Urothelium cell line (cell line): ENCODE measurements around the gene TOMM70.
"Not testable (repeated sequence)": the region's sequence is repeated elsewhere in the genome, so short reads cannot be mapped to it uniquely, and the experiment has no call there.

ENCODE experiments used
- DNase-seq: peaks from one replicate; pipeline ENCODE4 v3.0.0; 2011; ENCODE audit warnings: low spot score, mixed read lengths
- FAIRE-seq: peaks from 2 replicates; lab custom pipeline; 2011; peaks lifted over from hg19 to GRCh38; lab: Jason Lieb, UNC

The TOMM70 gene

DNA sequence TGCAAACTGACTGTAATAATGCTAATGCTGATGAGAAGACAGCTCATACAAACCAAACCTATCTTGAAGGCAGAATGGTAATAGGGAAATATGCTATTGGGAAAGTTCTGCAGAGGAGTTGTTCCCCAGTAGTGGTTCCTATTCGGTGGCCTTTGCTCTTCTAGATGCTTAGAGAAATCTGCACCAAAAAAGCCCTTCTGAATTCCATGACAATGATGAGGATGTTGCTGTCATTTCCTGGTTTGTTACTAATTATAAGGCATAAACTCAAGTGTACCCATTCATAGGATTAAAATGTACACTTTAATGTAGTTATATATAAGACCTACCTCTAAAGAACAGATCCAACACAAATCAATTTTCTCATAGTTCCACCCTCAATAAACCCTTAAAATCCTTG is 30.1 kb downstream of the TOMM70 start:
- FAIRE-seq (no peak), DNase-seq (no peak)

DNA sequence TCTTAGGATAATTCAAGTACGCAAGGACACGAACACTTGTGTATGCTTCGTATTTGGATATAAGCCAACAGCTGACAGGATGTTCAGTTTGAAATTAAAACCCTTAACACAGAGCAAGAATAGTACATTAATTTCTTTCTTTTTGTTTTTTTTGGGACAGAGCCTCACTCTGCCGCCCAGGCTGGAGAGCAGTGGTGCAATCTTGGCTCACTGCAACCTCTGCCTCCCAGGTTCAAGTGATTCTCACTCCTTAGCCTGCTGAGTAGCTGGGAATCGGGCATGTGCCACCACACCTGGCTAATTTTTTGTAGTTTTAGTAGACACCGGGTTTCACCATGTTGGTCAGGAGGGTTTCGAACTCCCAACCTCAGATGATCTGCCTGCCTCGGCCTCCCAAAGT is 32.4 kb downstream of the TOMM70 start:
- no peak for DNase-seq

DNA sequence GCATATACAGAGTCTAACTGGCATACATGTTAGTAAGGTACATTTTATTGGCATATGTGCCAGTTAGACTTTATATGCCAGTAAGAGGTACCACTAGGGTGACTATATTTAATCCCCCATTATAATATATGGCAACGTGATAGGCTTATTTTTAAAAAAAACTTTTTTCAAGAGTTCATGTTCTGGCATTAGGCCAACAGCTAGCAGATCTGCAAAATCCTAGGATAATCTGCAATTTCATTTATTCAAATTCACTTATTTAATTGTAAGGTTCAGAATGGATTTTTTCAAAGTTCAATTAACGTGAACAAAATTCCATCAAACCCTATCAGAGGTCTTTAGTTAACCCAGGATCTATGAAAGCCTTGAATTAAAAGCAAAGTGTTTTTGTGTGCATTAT is 34.5 kb downstream of the TOMM70 start:
- DNase-seq, result no peak
- FAIRE-seq, result no peak

More for the DNA sequence above, 32.4 kb downstream of the TOMM70 start:
- FAIRE-seq, result peak; percentile 79

DNA sequence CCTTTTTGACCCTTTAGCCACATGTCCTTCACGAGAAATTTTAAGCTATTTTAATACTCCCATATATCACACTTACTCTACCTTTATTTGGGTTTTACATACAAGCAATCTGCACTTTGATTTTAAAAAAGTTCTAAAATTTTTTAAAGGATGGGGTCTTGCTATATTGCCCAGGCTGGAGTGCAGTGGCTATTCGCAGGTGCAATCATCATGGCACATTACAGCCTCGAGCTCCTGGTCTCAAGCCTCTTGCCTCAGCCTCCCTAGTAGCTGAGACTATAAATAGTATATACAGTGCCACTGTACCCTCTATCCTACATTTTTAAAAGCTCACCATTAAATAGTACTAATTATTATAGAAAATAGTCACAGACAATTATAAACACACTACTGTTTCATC is 36.5 kb downstream of the TOMM70 start:
- DNase-seq (no peak), FAIRE-seq (no peak)

DNA sequence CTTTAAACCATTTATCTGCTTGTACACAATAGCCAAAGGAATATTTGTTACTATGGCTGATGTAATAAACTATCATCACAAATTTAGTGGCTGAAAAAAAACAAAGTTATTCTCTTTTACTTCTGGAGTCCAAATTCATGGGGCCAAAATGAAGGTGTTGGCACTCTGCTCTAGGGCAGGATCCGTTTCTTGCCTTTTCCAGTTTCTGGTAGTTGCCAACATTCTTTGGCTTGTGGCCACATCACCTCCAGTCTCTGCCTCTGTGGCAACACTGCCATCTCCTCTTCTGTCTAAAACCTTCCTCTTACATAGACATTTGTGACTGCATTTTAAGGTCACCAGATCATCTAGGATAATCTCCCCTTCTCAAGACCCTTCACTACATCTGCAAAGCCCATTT is 39.0 kb downstream of the TOMM70 start:
- FAIRE-seq (peak; percentile 62), DNase-seq (no peak)

DNA sequence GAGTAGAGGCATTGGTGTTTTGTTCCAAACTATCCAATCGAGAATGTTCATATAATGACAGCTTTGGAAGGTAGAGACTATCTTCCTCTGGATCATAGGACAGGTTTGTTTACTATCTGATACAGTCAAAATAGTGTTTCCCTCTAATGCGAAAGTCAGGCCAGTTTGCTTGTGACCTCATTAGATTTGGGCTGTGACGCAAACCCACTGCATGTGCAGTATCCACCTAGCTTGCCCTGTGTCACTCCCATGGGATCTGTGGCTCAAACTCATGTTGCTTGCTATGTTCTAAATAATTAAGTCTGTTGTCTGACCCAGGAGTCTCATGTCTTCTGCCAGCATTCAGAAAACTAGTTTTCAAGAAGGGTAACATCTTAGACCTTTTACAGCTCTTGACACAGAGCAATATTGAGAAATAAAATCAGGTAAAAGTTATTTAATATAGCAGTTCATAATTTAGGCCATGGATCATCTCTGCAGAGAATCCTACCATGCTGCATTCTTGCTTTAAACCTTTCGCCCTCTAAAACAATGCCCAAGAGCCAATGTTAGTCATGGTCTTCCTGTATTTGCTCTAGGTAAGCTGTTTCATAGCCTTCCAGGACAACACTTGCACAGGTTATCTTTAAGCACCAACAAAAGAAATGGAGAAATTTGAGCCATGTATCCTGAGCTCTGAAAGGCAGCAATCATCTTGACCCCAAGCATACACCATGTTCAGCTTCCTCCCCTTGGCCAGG is 40.0 kb downstream of the TOMM70 start:
- no peak for FAIRE-seq
- DNase-seq, result no peak

DNA sequence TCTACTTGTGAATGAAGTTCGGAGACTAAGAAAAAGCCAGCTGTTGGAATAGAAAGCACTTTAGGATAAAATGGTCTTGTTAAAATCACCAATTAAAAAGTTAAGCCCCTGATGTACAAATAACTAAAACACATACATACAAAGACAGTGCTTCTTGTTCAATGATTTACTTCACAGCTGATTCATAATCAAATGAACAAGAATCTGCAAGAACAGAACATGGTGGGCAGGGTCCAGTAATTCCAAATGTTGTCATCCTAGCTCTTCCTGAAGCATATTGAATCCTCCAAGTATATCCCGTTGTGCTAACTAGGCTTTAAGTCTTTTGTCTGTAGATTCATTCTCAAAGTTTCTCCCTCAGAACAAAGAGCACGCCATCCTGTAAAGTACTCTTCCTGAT is 41.9 kb downstream of the TOMM70 start:
- DNase-seq (no peak), FAIRE-seq (no peak)

DNA sequence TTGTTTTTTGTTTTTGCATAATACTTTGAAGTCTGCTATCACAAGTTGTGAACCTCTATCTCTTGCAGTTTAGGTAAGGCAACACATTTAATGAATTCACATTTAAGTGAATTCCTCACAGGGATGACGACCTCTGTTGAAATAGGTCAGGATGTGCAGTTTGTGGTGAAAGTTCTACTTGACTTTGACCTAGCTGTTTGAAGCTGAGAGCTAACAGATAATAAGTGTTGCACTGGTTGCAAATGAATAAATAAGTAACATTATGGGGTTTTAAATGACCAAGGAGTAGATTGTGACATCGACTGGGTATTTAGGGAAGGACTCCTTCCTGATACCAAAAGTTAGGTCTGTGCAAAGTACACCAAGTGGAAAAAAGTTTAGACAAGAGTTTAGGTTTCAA is 42.5 kb downstream of the TOMM70 start:
- no peak for DNase-seq
- FAIRE-seq, result no peak

DNA sequence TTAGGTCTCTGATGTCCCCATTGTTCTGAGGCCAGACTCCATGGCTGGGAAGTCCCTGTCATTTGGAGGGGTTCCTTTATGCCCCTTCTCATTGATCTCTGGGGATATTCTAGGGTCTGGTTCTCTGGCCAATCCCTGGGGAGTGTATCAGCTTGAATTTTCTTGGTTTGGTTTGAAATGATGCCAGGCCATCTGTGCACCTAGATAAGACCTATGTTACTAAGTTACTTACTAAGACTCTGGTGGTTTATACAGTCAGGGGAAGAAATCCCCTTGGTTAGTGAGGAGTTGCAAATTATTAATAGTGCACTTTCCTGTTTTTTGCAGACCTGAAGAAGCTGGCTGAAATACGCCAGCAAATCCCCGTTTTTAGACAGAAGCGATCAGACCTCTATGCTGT is 46.0 kb downstream of the TOMM70 start:
- no peak for FAIRE-seq
- DNase-seq, result no peak

DNA sequence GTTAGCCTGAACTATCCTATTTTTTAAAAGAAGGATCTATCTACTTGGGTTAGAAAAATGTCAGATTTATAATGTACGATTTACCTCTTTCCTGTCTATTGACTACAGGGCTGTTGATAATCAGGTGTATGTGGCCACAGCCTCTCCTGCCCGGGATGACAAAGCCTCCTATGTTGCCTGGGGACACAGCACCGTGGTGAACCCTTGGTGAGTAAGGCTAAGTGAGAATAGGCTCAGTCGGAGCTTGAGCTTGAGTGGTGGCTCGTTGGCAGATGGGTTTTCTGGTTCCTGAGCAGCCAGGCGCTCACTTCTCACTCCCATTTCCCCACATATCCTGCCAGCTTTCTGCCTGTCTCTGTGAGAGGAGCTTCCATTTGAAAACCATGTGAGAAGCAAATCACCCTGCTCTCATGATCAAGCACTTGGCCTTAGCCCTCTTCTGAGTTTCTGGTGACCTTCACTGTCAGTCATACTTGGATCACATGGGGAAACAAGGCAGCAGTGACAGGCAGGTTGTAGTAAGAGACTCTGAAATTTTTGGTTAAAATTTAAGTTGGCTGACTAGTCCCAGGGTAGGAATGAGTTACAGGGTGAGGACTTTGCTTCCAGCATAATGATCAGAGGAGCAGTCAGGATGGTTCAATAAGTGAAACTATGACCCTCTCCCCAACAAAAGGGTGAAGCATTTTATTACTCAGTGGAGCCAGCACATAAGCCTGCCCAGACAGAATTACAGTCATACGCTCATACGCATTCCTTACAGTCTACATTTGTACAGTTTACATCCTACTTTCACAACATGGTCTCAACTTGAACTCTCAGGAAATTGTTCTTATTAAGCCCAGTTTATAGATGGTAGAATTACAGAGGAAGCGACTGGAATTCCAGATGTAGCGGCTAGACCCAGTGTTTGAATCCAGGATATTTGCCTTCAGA is 48.3 kb downstream of the TOMM70 start:
- FAIRE-seq (no peak), DNase-seq (no peak)

DNA sequence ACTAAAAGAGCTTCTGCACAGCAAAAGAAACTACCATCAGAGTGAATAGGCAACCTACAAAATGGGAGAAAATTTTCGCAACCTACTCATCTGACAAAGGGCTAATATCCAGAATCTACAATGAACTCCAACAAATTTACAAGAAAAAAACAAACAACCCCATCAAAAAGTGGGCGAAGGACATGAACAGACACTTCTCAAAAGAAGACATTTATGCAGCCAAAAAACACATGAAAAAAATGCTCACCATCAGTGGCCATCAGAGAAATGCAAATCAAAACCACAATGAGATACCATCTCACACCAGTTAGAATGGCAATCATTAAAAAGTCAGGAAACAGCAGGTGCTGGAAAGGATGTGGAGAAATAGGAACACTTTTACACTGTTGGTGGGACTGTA is 49.1 kb downstream of the TOMM70 start:
- DNase-seq, FAIRE-seq: not testable (repeated sequence)

DNA sequence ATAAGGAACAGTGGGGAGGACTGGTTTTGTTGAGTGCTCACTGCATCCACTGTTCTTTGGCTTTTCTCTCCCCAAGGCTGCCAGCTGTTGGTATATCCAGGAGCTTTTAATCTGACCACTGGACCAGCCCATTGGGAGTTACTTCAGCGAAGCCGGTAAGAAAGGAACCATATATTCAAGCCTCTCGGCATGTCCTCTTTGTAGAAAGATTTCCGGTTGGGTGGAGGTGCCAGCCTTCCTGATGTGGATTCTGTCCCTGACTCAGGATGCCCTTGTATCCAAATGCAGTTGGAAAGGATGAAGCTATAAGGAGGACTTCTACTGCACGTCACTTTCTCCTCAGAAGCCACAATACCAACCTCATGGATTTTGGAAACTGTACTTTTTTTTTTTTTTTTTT is 52.2 kb downstream of the TOMM70 start:
- DNase-seq (no peak), FAIRE-seq (no peak)

DNA sequence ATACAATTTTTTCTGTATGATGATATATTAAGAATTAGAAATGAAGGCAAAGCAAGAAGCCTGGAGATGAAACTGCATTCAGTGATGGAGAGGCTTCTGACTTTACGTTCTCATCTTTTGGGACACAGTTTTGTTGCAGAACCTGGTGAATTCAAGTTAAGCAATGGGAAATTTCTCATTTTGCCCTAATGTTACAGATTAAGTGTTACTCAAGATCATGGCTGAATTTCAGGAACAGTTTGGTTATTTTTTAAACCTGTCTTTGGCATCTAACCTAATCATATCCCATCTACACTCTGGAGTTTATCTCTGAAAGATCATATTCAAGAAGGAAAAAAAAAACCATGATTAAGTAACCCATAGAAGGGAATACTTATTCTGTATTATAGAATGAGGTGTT is 60.4 kb downstream of the TOMM70 start:
- FAIRE-seq, result no peak
- DNase-seq, result no peak

DNA sequence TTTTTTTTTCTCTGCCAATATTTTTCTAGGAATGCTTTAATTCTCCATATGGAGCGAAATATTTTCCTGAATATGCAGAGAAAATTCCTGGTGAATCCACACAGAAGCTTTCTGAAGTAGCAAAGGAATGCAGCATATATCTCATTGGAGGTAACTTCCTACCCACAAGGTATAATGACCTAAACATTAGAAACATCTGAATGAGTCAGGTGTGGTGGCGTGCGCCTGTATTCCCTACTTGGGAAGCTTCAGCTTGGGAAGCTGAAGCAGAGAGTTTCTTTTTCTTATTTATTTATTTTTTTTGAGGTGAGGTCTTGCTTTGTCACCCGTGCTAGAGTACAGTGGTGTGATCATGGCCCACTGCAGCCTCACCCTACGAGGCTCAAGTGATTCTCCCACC is 61.1 kb downstream of the TOMM70 start:
- FAIRE-seq (no peak), DNase-seq (no peak)

DNA sequence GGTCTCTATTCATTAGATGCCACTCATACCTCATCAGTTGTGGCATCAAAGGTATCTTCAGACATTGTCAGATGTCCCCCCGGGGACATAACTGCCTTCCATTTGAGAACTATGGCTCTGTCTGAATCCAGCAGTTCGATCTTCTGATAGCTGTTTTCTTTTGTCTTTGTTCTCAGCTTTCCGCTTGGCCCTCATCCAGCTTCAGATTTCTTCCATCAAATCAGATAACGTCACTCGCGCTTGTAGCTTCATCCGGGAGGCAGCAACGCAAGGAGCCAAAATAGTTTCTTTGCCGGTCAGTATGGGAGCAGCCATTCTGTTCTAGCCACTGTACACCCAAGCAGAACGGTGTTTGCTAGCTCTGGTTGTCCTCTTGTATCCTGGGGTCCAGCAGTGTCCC is 62.0 kb downstream of the TOMM70 start:
- no peak for FAIRE-seq
- DNase-seq, result no peak

DNA sequence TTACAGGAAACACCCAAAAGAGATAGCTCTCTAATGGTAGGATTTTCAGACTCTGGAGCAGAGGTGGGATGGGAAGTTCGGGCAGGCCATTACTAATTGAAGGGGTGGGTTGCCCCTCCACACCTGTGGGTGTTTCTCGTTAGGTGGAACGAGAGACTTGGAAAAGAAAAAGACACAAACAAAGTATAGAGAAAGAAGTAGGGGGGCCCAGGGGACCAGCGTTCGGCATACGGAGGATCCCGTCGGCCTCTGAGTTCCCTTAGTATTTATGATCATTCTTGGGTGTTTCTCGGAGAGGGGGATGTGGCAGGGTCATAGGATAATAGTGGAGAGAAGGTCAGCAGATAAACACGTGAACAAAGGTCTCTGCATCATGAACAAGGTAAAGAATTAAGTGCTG is 64.7 kb downstream of the TOMM70 start:
- FAIRE-seq, DNase-seq: not testable (repeated sequence)

DNA sequence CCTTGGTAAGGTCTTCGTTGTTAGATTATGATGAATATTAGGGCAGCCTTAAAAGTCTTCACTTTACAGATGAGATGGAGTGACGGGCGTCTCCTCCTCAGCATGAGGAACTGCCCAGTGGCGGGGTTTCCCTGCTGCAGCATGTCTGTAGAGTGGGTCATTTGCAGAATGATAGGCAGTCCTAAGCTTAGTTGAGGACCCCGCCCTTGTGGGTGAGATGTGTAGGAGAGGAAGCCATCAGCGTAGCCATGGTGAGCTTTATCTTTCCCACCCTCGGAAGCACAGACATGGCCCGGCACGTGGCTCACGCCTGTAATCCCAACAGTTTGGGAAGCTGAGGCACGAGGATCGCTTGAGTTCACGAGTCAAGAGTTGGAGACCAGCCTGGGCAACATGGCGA is 65.5 kb downstream of the TOMM70 start:
- peak; percentile 36 for DNase-seq

DNA sequence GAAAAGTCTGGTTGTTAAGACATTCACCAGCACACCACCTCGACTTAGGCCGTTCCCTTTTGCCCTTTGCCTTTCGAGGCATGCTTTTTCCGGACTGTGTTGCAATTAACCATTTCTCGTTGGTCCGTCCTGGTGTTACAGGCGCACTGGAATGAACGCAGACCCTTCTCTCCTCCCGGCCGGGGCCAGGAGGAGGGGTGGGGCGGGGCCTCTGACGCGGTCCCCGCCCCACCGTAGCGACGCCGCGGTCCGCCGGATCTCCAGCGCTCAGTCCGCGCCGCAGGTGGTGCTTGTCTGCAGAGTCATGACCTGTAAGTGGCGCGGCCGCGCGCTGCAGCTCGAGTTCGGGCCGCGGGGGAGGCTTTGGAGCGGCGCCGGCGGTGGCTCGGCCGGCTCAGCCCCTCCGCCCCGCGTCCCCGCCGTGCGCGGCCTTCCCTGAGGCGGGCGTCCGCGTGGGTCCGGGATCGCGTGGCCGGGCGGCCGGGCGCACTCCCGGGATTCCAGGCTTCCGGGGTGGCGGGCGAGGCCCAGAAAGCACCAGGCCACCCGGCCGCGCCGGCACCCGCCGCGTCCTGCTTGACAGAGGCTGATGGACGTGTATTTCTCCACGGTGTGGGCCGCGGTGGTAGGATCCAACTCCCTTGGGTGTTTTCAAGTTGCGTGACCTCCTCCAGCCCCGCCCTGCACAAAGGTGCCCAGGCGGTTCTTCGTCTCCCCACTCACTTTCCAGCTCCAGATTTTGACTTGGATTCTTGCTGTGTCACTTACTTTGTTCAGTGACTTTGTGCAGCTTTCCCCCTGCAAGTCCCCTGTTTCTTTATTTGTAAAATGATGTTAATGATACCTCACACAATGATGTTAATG is 66.2 kb downstream of the TOMM70 start, which contains the start of gene NIT2:
Gene NIT2, plus strand, starts transcription at position 270 of the 864 bp plus-strand sequence. Its CDS starts 35 bp downstream, at position 305.
- FAIRE-seq (peak; percentile 94), DNase-seq (peak; percentile 97)

More for the DNA sequence above, 65.5 kb downstream of the TOMM70 start:
- FAIRE-seq, result no peak

DNA sequence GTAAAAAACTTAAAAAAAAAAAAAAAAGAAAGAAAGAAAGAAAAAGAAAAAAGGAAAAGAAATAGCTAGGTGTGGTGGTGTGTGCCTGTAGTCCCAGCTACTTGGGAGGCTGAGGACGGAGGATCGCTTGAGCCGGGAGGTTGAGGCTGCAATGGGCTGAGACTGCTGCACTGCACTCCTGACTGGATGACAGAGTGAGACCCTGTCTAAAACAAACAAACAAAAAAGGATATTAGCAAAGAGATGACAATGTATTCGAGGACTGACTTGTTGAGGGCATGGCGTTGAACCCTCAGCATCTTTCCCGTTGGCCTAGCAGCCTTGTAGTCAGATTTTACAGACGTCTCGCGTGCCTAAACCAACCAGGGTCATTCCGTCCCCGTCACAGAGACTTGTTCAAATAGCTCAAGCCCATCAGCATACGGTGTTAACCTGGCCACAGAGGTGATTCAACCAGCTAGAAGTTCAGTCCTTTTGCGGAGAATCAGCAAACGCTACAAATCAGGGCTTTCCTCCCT is 66.9 kb downstream of the TOMM70 start:
- FAIRE-seq (no peak), DNase-seq (no peak)

DNA sequence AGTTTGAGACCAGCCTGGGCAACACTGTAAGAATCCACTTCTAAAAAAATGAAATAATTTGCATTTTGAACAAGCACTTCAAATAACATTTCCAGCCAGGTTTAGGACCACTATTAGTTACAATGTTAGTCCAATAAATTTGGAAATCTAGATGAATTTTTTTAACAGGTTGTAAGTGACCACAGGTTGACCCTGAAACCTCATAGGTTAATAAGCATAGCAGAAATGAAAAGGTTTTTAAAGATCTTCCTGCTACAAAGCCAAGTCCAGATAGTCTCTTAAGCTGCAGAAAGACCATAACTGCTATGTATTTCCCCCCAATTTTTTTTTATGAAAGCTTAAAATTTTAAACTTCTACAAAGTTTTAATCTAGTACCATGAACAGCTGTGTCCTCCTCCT is 67.8 kb downstream of the TOMM70 start:
- no peak for DNase-seq
- FAIRE-seq, result no peak

DNA sequence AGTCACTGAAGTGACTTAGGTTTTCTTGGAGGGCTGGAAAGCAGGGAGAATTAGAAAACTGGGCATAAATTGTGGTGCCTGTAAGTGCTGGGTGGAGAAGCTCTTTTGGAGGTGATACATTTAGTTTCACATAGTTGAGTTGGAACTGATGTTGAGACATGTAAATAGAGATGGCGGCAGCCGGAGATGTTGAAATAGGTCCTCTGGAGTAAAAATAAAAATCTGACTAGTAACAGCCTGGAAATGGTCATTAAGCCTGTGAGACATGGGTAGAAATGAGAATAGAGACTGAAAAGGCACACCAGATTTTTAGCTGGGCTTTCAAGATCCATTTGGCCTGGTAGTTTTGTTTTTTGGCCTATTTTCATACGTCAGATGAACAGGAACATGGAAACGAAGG is 69.2 kb downstream of the TOMM70 start:
- DNase-seq (no peak), FAIRE-seq (no peak)
